ENCODE data around the gene GSTO2. TPM values are rescaled to one million over a fixed set of nuclear protein-coding genes. Genes with fewer than 3 reads are reported as not detected.

The GSTO2 gene
- total RNA-seq, 1 experiment from 2014 or later: 1.1 TPM

GRCh38 chr10:104325436-104326435 is 56.8 kb downstream of the GSTO2 start:
- no peaks in the 10 kb centered on the region for H3K27me3 Mint-ChIP-seq (ENCODE audit: insufficient read depth, unreplicated experiment)
- peaks cover 2% of the 10 kb centered on the region for H3K4me1 Mint-ChIP-seq (ENCODE audit: low read depth, unreplicated experiment)
- DNase-seq: no peak
- Histone ChIP-seq H3K36me3 (ENCODE audit: control insufficient read depth, insufficient read depth, low read length) (no peaks in the 10 kb centered on the region), H3K4me1 (peaks cover 11% of the 10 kb centered on the region), H3K4me3 (ENCODE audit: low read depth, low read length) (no peak overlapping the region), H3K27me3 (replicated peaks; ENCODE audit: control insufficient read depth, insufficient read depth, low read length) (no peaks in the 10 kb centered on the region), H3K9me3 (no peaks in the 10 kb centered on the region)
- H3K9me3 Mint-ChIP-seq (ENCODE audit: unreplicated experiment): no peaks in the 10 kb centered on the region
- intact Hi-C loops (cut with micrococcal nuclease; ENCODE audit: unreplicated experiment): no loop called here
- H3K27ac Mint-ChIP-seq (ENCODE audit: unreplicated experiment): no peak overlapping the region
- CTCF ChIA-PET: no interaction called here
- no peak overlapping the region for H3K4me3 Mint-ChIP-seq (ENCODE audit: unreplicated experiment)
- BruUV-seq (replicated peaks): no TSS peak
- H3K36me3 Mint-ChIP-seq (ENCODE audit: insufficient read depth, unreplicated experiment): no peaks in the 10 kb centered on the region
- no peak for TF ChIP-seq CTCF (IDR thresholded peaks at IDR 0.05; ENCODE audit: insufficient read depth in 1 of 2, low read depth in 1 of 2, low read length in 1 of 2, severe bottlenecking in 1 of 2, unreplicated experiment in 1 of 2)
- POLR2A ChIA-PET: no interaction called here

- no peak overlapping the region for H3K27ac Mint-ChIP-seq (ENCODE audit: unreplicated experiment)
- no peaks in the 10 kb centered on the region for H3K27me3 Mint-ChIP-seq (ENCODE audit: insufficient read depth, unreplicated experiment)
Observed at GRCh38 chr10:104326991-104327610, 58.1 kb downstream of the GSTO2 start.

More at GRCh38 chr10:104326991-104327610, 58.1 kb downstream of the GSTO2 start:
- TF ChIP-seq CTCF (IDR thresholded peaks at IDR 0.05; ENCODE audit: insufficient read depth in 1 of 2, low read depth in 1 of 2, low read length in 1 of 2, severe bottlenecking in 1 of 2, unreplicated experiment in 1 of 2): no peak
- no peaks in the 10 kb centered on the region for H3K9me3 Mint-ChIP-seq (ENCODE audit: unreplicated experiment)
- H3K36me3 Mint-ChIP-seq (ENCODE audit: insufficient read depth, unreplicated experiment): no peaks in the 10 kb centered on the region
- CTCF ChIA-PET: no interaction called here
- H3K4me3 ChIP-seq (ENCODE audit: low read depth, low read length): no peak overlapping the region
- no peak overlapping the region for H3K4me3 Mint-ChIP-seq (ENCODE audit: unreplicated experiment)
- no TSS peak for BruUV-seq (replicated peaks)
- no peaks in the 10 kb centered on the region for H3K27me3 ChIP-seq (replicated peaks; ENCODE audit: control insufficient read depth, insufficient read depth, low read length)
- DNase-seq: no peak
- peaks cover 15% of the 10 kb centered on the region for H3K4me1 Mint-ChIP-seq (ENCODE audit: low read depth, unreplicated experiment)
- H3K36me3 ChIP-seq (ENCODE audit: control insufficient read depth, insufficient read depth, low read length): no peaks in the 10 kb centered on the region
- no peaks in the 10 kb centered on the region for H3K9me3 ChIP-seq
- peaks cover 25% of the 10 kb centered on the region for H3K4me1 ChIP-seq
- POLR2A ChIA-PET: no interaction called here
- intact Hi-C loops (cut with micrococcal nuclease; ENCODE audit: unreplicated experiment): no loop called here
